Right ventricle myocardium superior (tissue), 1 donor: ENCODE data around the gene RPL9. TPM values are rescaled to one million over a fixed set of nuclear protein-coding genes. Genes with fewer than 3 reads are reported as not detected.
A peak's percentile ranks its signal among the peaks of the same experiment; 100 is the strongest.
"Not testable (repeated sequence)": the region's sequence is repeated elsewhere in the genome, so short reads cannot be mapped to it uniquely, and the experiment has no call there.

Source experiments
- ATAC-seq: fragments of 200-7000 bp; cut with Tn5 transposase; one replicate; pipeline ENCODE4 v1.9.1; 2020; ENCODE audit warnings: mild to moderate bottlenecking; ENCODE audit not compliant: poor library complexity
- DNase-seq: peaks from one replicate; pipeline ENCODE4 v3.0.0-alpha.2; 2020
- intact Hi-C: fragments of 100-400 bp; cut with DNase I; formaldehyde crosslinking; loops from one replicate; pipeline ENCODE4 v1.11.2; 2022
- long read RNA-seq: library from polyadenylated mRNA; unstranded; transcript quantifications from one replicate; pipeline ENCODE4 v2.0.0, GENCODE V29; 2021
- total RNA-seq: library from RNA; stranded (reverse); fragmentation: NEBNext Ultra II Directional; extraction: Animal tissue kit (Norgen Biotek cat#: 25700); gene quantifications from one replicate; pipeline ENCODE4 v1.2.1, GENCODE V29; 2021
- donor health status: DM: no; HTN: yes; CAD: no; lungs with severe emphysema.

The RPL9 gene
- 710 TPM for total RNA-seq
- long read RNA-seq, transcript RPL9-214 (8 exons, 2,354 nt): major isoform, 98 of 115 reads
- long read RNA-seq, partial matches to known transcripts: 1 of 115 reads
- long read RNA-seq, other reads (novel, unspliced or antisense): 10 of 115 reads

DNA sequence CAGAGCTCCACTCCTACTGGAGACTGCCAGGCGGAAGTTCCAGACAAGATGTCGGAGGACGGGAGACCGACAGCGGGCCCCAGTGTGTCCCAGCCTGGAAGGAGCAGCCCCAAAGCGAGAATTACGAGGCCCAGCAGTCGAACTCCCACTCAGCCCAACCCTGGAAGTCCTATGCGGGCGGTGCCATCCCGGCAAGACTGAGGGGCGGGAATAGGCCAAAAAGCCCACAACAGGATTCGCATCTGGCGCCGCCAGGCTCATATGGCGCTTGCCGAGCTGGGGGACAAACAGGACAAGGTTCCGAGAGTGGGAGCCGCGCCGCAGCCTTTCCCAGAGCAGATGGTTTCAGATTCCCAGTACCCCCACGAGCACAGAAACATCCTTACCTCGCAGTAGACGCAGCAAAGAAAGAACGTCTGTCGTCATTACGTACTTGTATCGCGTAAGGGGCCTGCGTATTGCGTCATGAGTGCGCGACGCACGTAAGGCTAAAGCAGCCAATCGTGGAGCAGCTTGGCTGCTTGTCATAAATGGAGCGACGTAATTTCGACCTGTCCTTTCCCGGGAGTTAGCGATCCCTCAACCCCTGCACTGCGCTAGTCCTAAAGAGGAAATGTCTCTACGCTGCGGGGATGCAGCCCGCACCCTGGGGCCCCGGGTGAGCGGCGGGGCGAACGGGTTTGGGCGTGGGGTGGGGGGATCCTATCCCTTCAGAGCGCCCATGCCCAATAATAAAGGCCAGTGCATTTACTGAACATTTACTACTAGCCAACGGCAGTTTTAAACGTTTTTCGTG lies at the start of gene RPL9, which contains the start of gene LIAS:
Gene RPL9, minus strand, starts transcription at position 418 of the 796 bp plus-strand sequence. CDS start 483 bp downstream, outside the sequence.
Gene LIAS, plus strand, starts transcription at position 552 of the 796 bp plus-strand sequence. Its CDS starts 62 bp downstream, at position 614.
- DNase-seq: peak; percentile 98
- ATAC-seq: peak; percentile 97
- intact Hi-C loops: no loop called here

- no peak for ATAC-seq
- DNase-seq: no peak
- intact Hi-C loops: no loop called here
Measured at GRCh38 chr4:39505581-39505980, 46.9 kb upstream of the RPL9 start.

- no peak for DNase-seq
- no peak for ATAC-seq
Measured at GRCh38 chr4:39504538-39504937, 45.8 kb upstream of the RPL9 start.

GRCh38 chr4:39502664-39503035 lies 43.9 kb upstream of the RPL9 start:
- DNase-seq, ATAC-seq, intact Hi-C loops: not testable (repeated sequence)

More at GRCh38 chr4:39504538-39504937, 45.8 kb upstream of the RPL9 start:
- intact Hi-C loops: no loop called here

DNA sequence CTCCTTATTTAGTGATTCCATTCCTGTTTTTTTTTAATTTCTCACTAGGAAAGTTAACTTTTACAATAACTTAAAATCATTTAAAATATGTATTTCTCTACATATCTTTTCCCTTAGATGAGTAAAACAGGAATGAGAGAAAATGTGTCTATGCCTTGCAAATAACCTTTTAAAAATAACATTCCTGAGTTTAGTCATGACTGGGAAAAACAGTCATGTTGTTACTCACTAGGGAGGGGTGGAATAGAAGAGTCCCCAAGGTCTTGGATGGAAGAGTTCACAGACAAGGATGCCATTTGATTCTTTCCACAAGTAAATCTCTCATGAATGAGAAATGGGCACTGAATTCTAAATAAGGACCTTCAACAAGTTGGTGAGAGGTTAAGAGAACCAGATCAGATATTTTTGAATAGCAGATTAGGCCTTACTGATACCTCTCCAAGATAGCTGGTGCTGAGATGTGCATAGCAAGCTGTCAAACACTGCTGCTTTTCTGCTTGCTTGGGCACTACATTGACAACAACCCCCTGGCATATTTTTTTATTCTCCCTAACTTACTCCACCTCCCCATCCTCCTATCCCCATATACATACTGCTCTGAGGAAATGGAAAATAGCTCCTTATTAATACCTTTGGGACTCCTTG lies 43.4 kb upstream of the RPL9 start:
- DNase-seq: no peak
- peak; percentile 18 for ATAC-seq
- intact Hi-C loops: no loop called here

DNA sequence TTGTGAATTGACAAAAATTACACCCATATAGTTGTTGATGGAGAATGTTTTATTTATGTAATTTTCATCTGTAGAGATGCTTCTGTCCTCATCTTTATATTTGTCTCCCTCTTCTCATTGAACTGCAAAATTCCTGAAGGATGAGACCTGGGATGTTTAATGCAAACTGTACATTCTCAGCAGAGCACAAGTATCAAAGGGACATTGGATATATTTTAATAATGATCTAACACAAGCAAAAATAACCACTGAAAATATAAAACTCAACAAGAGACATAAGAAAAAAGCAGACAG lies 40.0 kb upstream of the RPL9 start:
- no peak for ATAC-seq
- intact Hi-C loops: no loop called here
- DNase-seq: no peak

DNA sequence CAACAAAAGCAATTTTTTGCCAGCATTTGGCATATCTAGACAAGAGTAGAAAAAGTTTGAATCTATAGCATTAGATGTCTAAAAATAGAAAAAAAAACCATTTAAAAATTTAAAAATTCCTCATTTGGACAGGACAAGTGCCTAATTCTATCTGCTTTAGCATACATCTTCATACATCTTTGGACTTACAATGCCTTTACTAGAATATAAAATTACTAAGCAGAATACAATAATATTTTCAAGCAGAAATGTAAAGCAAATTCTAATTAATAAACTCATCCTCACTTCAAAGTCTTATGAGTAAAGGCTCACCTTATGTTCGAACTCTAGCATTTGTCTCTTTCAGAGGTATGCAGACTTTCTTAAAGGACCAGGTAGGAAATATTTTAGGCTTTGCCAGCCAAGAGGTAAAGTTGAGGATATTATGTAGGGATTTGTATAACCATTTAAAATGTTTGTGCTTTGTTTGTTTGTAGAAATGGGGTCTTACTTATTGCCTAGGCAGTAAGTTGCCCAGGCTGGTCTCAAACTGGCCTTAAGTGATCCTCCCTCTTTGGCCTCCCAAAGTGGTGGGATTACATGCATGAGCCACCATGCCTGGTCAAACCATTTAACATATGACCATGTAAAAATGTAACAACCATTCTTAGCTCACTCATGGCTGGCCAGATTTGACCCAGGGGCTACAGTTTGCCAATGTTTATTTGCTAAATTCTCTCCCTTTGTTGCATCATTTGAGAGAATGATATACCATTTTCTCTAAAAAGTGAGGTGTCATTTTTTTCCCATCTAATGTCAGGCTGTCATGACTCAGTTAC lies 39.4 kb upstream of the RPL9 start:
- DNase-seq (no peak), ATAC-seq (no peak)
- intact Hi-C loops: no loop called here

DNA sequence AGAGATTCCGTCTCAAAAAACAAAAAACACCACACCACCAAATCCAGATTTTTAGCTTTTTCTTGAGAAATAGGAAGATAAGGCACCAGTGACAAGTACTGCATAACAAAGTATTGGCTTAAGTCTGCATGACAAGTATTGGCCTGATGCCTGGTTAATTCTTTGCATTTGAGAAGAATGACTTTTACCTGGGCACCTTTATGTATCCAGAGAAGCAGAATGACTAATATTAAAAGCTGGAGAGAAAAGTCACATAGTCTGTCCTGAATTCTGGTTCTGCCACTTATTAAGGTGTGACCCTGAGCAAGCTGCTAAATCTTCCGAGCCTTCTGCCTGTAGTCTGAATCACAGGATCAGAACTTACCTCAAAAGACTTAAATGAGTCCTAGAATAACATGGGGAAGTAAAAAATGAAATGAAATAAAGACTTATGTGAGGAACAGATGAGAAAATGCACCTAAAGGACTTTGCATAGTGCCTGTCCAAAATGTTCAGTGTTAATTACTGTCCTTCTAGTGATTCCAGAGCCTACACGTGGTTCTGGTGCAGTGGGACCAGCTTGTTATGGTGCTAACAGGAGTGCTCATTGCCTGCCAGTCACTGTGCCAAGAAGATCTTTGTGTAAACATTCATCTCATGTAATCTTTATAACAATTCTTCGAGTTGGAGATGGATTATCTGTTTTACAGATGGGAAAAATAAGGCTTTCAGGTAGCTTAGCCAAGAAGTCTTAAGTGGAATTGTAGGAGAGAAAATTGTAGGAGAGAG lies 36.9 kb upstream of the RPL9 start:
- no peak for ATAC-seq
- no peak for DNase-seq
- intact Hi-C loops: no loop called here

- ATAC-seq (no peak), DNase-seq (no peak)
- intact Hi-C loops: no loop called here
Measured at GRCh38 chr4:39494354-39494753, 35.6 kb upstream of the RPL9 start.

DNA sequence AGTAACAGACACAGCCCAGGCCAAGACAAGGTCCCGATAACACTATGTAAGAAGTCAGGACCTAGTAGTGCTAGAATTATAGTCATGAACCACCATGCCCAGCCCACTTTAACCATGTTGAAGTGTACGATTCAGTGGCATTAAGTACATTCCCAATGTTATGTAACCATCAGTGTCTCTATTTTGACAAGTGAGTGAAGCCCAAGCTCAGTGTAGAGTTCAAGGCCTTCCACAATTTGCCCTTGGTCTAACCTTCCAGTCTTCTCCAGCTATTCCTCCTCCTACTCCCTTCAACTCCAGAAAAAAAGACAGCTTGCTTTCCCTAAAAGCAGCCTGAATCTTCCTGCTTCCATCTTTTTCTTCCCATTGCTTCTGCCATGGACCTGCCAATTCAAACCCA lies 31.6 kb upstream of the RPL9 start:
- DNase-seq: no peak
- ATAC-seq: no peak
- intact Hi-C loops: no loop called here

DNA sequence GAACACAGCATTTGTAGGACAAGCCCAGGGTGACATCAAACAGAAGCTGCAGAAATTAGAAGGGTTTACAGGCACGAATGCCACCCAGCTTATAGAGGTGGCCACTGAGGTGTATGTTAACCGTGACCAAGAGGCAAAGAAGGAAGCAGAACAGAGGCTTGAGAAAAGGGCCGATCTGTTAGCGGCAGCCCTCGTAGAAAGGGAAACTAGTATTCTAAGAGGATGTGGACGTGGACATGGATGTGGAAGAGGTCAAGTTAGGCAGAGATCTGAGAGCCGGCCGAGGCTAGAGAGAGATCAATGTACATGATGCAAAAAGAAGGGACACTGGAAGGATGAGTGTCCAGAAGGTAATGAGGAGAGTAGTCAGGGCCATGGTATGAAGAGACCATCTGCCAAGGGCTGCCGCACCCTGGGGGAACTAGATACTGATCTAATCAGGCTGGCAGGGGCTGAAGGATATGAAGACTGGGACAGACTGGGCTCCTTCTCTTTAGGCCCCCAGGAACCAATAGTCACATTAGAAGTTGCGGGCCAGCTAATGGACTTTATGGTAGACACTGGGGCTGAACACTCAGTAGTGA lies 27.6 kb upstream of the RPL9 start:
- intact Hi-C loops: no loop called here
- DNase-seq (no peak), ATAC-seq (no peak)

GRCh38 chr4:39484582-39485272 lies 26.0 kb upstream of the RPL9 start:
- DNase-seq: no peak
- intact Hi-C loops: no loop called here
- no peak for ATAC-seq

DNA sequence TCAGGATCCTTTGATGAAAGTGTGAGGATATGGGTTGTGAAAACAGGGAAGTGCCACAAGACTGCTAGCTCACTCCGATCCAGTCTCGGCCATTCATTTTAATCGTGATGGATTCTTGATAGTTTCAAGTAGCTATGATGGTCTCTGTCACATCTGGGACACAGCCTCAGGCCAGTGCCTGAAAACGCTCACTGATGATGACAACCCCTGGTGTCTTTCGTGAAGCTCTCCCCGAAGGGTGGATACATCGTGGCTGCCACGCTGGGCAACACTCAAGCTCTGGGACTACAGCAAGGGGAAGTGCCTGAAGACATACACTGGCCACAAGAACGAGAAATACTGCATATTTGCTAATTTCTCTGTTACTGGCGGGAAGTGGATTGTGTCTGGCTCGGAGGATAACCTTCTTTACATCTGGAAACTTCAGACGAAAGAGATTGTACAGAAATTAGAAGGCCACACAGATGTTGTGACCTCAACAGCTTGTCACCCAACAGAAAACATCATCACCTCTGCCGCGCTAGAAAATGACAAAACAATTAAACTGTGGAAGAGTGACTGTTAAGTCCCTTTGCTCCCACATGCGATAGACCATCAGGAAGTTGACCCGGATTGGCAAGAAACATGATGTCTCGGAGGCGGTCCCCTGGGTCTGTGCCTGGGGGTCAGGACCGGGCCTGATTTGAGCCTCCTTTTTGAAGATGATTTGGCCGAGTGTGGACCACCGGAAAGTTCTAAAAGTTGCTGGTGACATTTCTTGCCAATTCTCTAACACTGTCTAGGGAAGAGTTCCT lies 22.4 kb upstream of the RPL9 start:
- DNase-seq: no peak
- peak; percentile 10 for ATAC-seq
- intact Hi-C loops: no loop called here

DNA sequence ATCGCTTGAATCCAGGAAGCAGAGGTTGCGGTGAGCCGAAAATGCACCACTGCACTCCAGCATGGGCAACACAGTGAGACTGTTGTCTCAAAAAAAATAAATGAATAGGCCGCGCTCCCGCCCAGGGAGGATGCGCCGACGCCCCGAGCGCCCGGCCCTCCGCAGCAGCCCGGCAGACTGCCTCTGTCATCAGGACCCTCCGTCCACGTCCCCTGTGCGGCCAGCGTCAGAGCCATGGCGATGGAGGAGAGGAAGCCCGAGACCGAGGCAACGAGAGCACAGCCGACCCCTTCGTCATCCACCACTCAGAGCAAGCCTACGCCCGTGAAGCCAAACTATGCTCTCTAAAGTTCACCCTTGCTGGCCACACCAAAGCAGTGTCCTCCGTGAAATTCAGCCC lies 21.5 kb upstream of the RPL9 start:
- ATAC-seq: no peak
- intact Hi-C loops: no loop called here
- DNase-seq: no peak

- intact Hi-C loops: no loop called here
- ATAC-seq (no peak), DNase-seq (no peak)
Measured at GRCh38 chr4:39476187-39476895, 17.6 kb upstream of the RPL9 start.

DNA sequence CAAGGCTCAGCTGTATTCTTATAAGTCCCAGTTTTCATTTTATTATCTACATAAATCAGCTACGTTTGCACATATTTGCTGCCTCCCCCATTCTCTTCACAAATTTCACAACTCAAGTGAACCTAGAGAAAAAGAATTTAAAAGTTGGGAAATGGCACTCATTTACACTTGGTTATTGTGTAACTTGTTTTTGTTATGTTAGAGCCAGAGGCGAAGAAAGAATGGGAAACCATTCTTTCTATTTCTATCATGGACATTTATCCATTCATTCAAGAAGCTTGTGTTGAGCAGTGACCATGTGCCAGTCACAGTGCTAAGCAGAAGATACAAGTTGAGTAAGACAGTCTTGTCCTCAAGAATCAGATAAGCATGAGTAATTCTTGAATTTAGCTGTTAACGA lies 13.7 kb upstream of the RPL9 start:
- DNase-seq: no peak
- ATAC-seq: no peak
- intact Hi-C loops: no loop called here
